Measurements from ENCODE around the gene CCDC88C. TPM values are rescaled to one million over a fixed set of nuclear protein-coding genes. Genes with fewer than 3 reads are reported as not detected.
"Not testable (repeated sequence)": the region's sequence is repeated elsewhere in the genome, so short reads cannot be mapped to it uniquely, and the experiment has no call there.

CCDC88C gene
- polyA plus RNA-seq, 4 donors, result 32.6 to 36.2 (median 34.0) TPM

DNA sequence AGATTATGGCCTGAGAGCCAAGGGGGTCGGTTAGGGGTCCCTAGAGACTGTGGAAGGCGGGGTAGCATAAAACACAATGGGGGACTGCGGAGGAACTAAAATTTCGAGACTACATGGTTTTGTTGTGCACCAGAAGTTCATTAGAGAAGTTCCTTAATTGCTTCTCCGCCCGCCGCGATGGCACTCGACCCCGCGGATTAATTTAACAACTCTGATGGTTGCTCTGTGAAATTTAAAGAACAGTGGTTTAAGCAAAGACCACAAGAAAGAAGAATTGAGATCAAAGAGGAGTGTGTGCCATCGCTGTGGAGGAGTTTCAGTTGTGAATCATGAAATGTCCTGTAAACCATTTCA, 1.4 kb upstream of the CCDC88C start:
- DNase-seq (ENCODE audit: low read depth in 4 of 4, low spot score in 3 of 4), result no peak

- DNase-seq (ENCODE audit: low read depth in 4 of 4, low spot score in 3 of 4), result no peak
Measured at GRCh38 chr14:91418387-91419043, 895 bp upstream of the CCDC88C start.

DNA sequence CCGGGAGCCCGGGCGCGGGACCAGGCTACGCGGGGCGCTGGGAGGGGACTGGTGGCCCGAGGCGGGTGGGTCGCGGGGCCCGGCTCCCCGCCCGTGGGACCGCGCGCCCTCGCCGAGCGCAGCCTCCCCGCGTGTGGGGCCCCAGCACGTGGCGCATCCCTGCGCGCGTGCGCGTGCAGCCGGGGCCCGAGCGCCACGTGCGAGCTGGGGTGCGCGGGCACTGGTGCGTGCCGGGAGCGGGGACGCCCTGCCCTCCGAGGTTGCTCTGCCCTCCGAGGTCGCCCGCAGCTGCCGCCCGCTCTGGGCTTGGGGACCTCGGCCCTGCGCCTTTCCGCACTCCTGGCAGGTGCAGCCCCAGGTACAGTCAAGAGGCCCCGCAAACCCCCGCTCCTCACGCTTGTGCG, 365 bp upstream of the CCDC88C start:
- no peak for DNase-seq (ENCODE audit: low read depth in 4 of 4, low spot score in 3 of 4)

- DNase-seq (ENCODE audit: low read depth in 4 of 4, low spot score in 3 of 4), result no peak
Measured at GRCh38 chr14:91416744-91417119, 888 bp downstream of the CCDC88C start.

DNA sequence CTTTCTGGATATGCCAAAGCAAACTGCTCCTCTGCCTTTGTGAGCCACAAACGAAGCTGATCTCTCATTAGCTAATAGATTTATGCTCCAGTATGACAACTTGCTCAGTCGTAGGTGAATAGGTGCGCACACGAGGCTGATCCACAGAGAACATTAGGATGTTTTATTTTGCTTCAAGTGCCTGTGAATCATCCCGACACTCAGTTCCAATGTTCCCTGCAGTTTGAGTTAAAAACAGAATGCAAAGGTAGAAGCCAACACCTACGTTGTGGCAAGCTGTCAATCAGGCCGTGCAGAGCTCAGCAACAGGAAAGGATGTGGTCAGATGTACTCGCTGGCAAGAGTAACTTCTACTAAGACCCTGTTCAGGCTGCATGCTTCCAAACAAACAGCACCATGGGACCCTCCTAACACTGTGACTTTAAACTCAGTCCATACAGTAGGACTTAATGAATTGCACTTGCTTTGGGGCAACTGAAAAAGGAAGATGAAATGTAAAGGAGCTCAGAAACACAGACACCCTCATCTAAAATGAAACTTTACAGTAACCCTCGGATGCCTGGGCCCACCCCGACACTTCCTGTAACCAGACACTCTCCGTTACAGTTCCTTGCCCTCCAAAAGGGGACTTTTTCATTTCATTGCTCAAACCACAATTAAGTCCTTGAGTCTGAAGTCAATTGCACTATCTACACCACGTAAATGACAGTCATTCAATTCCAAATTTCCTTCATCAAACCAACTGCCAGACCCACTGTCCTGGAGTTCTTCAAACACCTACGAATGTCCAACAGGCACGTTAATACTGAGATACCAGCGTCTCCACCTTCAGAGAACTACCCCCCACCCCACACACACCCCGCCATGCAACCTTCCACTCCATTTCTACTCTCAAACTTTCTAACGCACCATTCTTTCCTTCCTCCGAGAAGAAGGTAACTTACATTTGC, 1.6 kb downstream of the CCDC88C start:
- DNase-seq (ENCODE audit: low read depth in 4 of 4, low spot score in 3 of 4), result no peak

DNA sequence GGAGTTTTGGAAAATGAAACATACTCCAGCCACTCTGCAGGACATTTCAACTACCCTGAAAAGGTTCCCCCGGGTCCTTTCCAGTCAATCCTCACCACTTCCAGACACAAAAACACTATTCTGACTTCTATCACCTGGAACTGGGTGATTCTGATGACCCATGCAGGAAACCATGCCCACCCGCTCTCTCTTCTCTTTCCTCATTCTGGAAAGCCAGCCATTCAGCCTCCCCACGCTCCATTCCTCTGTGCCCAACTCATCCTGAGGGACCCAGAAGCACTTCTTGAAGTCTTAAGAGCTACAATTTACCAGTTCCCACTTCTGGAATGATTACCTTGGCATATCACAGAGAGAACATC, 3.2 kb downstream of the CCDC88C start:
- no peak for DNase-seq (ENCODE audit: low read depth in 4 of 4, low spot score in 3 of 4)

DNA sequence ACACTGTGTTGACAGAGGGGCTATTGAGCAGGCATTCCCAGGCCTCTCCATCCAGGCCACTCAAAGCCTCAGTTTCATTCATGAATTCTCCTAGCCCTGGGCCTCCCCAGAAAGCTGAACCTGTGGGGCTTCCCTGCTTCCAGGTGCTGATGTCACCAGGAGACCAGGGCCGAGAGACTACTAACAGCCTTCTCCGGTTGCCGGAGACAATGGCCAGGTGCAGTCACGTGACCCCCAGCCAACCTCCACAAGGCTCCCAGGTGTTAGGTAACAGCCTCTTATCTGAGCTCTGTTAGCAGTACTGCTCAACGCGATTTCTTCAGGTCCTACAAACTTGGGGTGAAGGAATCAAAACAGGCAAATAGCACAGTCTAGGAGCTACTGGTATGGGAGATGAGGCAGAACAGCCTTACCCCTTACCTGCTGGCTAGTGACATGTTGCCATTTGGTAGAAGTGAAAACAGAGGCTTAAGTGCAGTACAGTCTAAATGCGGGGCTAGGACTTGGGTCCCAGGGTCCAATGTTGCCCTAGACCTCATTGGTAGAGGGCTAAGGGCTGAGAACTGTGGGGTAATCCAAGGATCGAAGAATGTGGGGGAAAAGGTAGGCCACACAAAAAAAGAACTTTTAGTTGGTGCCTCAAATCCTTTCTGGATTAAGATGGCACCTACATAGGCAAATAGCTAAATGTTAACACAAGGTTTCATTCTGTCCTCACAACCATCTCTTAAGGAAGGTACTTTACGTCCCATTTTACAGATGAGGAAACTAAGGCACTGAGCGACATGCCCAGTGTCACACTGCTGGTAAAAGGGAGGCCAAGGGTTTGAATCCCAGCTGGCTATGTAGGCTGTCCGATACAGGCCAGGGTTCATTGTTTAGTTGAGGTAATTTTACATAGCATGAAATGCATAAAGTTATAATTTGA, 3.8 kb downstream of the CCDC88C start:
- DNase-seq (ENCODE audit: low read depth in 4 of 4, low spot score in 3 of 4), result no peak

GRCh38 chr14:91412939-91413338, 4.7 kb downstream of the CCDC88C start:
- DNase-seq (ENCODE audit: low read depth in 4 of 4, low spot score in 3 of 4), result no peak

- DNase-seq (ENCODE audit: low read depth in 4 of 4, low spot score in 3 of 4), result no peak
Measured at GRCh38 chr14:91410771-91411536, 6.7 kb downstream of the CCDC88C start.

DNA sequence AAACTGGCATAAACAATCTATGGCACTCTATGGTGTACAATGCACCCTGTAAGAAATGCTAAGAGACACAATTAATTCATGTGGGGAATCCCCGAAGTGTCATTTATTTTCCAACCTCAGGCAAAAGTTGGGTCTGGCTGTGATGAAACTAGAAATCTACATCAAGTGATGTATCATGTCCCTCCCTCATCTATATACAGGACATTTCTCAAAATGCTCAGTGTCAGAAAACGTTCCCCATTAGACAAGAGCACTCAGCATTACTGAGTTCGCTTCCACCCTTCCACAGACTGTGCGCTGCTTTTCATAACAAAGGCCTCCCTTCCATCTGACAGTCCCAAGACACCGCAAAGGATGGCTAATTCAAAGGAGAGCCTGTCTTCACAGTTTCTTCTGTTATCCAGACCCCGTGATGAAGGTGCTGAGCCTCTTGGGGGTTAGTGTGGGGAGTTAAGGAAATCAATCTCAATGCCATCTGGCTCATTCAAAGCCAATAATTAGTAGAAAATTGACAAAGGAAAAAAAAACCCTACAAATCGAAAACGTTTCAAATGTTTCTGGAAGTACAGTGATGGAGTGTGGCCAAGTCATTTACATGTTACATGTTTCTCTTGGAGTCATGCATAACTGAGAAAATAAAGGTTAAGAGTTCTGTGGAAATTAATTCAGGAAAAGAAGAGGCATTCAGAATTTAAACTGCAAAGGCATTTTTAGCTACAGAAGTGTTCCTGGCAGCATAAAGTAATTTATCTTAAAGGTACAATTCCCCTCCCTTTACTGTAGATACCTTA, 7.5 kb downstream of the CCDC88C start:
- no peak for DNase-seq (ENCODE audit: low read depth in 4 of 4, low spot score in 3 of 4)

GRCh38 chr14:91409240-91409639, 8.4 kb downstream of the CCDC88C start:
- DNase-seq (ENCODE audit: low read depth in 4 of 4, low spot score in 3 of 4), result not testable (repeated sequence)

- DNase-seq (ENCODE audit: low read depth in 4 of 4, low spot score in 3 of 4), result no peak
Measured at GRCh38 chr14:91406982-91407381, 10.6 kb downstream of the CCDC88C start.

GRCh38 chr14:91406451-91406850, 11.2 kb downstream of the CCDC88C start:
- DNase-seq (ENCODE audit: low read depth in 4 of 4, low spot score in 3 of 4), result no peak

DNA sequence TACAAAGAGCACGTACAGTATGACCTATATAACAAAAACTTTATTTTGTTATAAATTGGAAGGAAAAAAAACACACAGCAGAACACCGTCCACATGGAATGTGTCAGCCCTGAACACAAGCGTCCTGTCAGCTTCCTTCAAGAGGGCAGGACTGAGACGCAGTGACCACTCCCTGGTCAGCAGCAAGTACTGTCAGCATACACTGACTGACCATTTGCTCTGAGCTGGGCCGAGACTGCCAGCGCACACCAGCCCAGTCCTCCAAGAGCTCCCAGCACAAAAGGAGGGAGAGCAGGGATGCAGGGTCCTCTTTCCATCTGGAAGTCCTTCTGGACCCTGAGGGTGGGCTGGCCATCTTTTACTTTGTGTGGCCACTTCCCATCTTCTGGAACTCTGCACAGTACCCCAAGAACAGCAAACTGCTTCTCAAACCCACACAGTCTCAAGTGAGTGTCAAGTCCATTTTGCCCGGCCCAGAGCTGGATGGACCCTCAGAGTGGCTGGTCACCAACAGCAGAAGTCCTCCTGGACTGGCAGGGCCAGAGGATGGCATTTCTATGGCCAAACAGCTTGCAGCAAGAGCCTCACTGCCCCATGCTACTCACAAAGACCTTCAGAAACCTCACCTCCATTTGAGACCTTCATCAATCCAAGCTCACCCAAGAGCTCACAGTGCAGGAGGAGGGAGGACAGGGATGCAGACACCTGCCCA, 11.7 kb downstream of the CCDC88C start:
- no peak for DNase-seq (ENCODE audit: low read depth in 4 of 4, low spot score in 3 of 4)

DNA sequence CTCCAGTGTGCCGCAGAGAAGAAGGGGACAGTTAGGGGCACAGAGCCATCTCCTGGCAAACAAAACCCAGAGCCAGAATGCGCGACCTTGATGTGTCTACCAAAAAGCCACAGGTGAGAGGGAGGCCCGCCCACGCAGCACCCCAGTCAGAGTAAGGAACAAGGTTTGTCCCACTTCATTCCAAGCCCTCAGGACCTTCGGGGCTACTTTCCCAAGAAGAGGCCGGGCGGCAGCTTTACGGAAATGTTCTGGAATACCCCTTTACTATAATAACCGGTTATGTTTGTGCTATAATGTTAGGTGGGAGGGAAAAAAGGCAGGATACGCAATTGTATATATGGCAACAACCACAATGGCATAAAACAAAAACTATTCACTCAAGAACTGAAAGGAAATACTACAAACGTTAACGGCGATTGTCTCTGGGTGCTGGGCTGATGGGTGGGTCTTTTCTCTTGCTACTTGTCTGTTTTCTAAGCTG, 12.3 kb downstream of the CCDC88C start:
- no peak for DNase-seq (ENCODE audit: low read depth in 4 of 4, low spot score in 3 of 4)

GRCh38 chr14:91402771-91403600, 14.6 kb downstream of the CCDC88C start:
- no peak for DNase-seq (ENCODE audit: low read depth in 4 of 4, low spot score in 3 of 4)

GRCh38 chr14:91402348-91402747, 15.3 kb downstream of the CCDC88C start:
- no peak for DNase-seq (ENCODE audit: low read depth in 4 of 4, low spot score in 3 of 4)

DNA sequence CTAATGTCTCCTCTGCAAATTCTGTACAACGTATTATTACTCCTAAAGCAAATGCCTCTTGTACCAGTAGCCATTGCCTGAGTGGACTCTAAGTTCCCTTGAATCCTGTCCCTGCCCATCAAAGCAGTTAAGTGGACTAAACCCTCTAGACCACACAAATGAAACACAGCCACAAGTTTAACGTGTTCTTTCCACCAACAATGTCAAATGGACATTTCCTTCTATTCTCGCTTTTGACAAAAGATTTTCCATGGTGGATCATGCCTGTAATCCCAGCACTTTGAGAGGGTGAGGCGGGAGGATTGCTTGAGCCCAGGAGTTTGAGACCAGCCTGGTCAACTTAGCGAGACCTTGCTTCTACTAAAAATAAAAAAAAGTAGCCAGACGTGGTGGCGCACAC, 15.9 kb downstream of the CCDC88C start:
- no peak for DNase-seq (ENCODE audit: low read depth in 4 of 4, low spot score in 3 of 4)
